Suprapubic skin (tissue), 4 donors: Measurements from ENCODE around the gene UACA. TPM values are rescaled to one million over a fixed set of nuclear protein-coding genes. Genes with fewer than 3 reads are reported as not detected.
"Not testable (repeated sequence)": the region's sequence is repeated elsewhere in the genome, so short reads cannot be mapped to it uniquely, and the experiment has no call there.

ENCODE experiments used
- DNase-seq, 2 donors: peaks; one replicate each; pipeline ENCODE4 v3.0.0-alpha.2; 2019; ENCODE audit warnings: low spot score in 2 of 2
- H3K27ac ChIP-seq: fragments of 200-600 bp; sonication (generic); one replicate; pipeline ENCODE4 v1.5.1; 2019
- H3K27me3 ChIP-seq: fragments of 200-600 bp; sonication (generic); one replicate; pipeline ENCODE4 v1.5.1; 2019
- H3K36me3 ChIP-seq: fragments of 200-600 bp; sonication (generic); one replicate; pipeline ENCODE4 v1.5.1; 2019
- H3K4me1 ChIP-seq: fragments of 200-600 bp; sonication (generic); one replicate; pipeline ENCODE4 v1.5.1; 2019
- H3K4me3 ChIP-seq: fragments of 200-600 bp; sonication (generic); one replicate; pipeline ENCODE4 v1.5.1; 2019; ENCODE audit warnings: mild to moderate bottlenecking
- H3K9me3 ChIP-seq: fragments of 200-600 bp; sonication (generic); one replicate; pipeline ENCODE4 v1.5.1; 2019
- CTCF ChIP-seq, 2 donors: fragments of 200-600 bp in 1 of 2; fragments of 450-650 bp in 1 of 2; sonication (generic) in 1 of 2; IDR thresholded peaks; one replicate each; pipeline ENCODE4 v1.5.1; 2016 to 2019; ENCODE audit warnings: antibody characterized with exemption in 2 of 2, mild to moderate bottlenecking in 1 of 2, moderate library complexity in 1 of 2
- EP300 ChIP-seq: sonication (generic); formaldehyde crosslinking; IDR thresholded peaks from one replicate; pipeline ENCODE4 v1.6.1; 2017; ENCODE audit warnings: antibody characterized with exemption
- POLR2A ChIP-seq, 2 donors: fragments of 450-650 bp; IDR thresholded peaks; one replicate each; pipeline ENCODE4 v1.6.1; 2017; ENCODE audit warnings: antibody characterized with exemption in 2 of 2, mild to moderate bottlenecking in 2 of 2, moderate library complexity in 2 of 2
- POLR2AphosphoS5 ChIP-seq, 3 donors: sonication (generic); formaldehyde crosslinking; IDR thresholded peaks; one replicate each; pipeline ENCODE4 v1.6.1; 2017; ENCODE audit warnings: antibody characterized with exemption in 3 of 3
- WGBS: methylation state at CpG from one replicate; pipeline ENCODE4 v1.1.5; 2018; 5-methylcytosine and 5-hydroxymethylcytosine counted together
- total RNA-seq, 4 donors: library from RNA; depleted of rRNA; stranded (reverse); fragments of >200 nt; gene quantifications; one replicate each; pipeline ENCODE4 v1.1.0, GENCODE V29; 2016

UACA gene
- total RNA-seq, 4 donors from 2014 or later: 23.4 to 97.8 (median 27.2) TPM

- Histone ChIP-seq H3K36me3 (no peaks in the 10 kb centered on the region), H3K27me3 (no peaks in the 10 kb centered on the region), H3K9me3 (no peaks in the 10 kb centered on the region), H3K4me1 (peaks cover 41% of the 10 kb centered on the region), H3K4me3 (no peak overlapping the region), H3K27ac (no peak overlapping the region)
- no peak for DNase-seq
- WGBS: 91% methylated on average over 8 of the region's 8 CpGs
- TF ChIP-seq EP300 (no peak), POLR2AphosphoS5 (IDR thresholded peaks at IDR 0.05) (no peak), POLR2A (IDR thresholded peaks at IDR 0.05) (no peak), CTCF (IDR thresholded peaks at IDR 0.05) (no peak)
These were observed 13.0 kb downstream of the UACA start for GRCh38 chr15:70750203-70750869.

GRCh38 chr15:70748281-70748747 is 15.0 kb downstream of the UACA start:
- H3K9me3 ChIP-seq: no peaks in the 10 kb centered on the region
- no peaks in the 10 kb centered on the region for H3K36me3 ChIP-seq
- WGBS: 12% methylated on average over 3 of the region's 3 CpGs
- peak in 1 of 2 donors; percentile 71 for DNase-seq
- no peak overlapping the region for H3K4me3 ChIP-seq
- H3K27ac ChIP-seq: no peak overlapping the region
- H3K27me3 ChIP-seq: no peaks in the 10 kb centered on the region
- peaks cover 50% of the 10 kb centered on the region for H3K4me1 ChIP-seq
- TF ChIP-seq POLR2AphosphoS5 (IDR thresholded peaks at IDR 0.05): no peak
- TF ChIP-seq POLR2A (IDR thresholded peaks at IDR 0.05): no peak
- TF ChIP-seq EP300: no peak
- no peak for TF ChIP-seq CTCF (IDR thresholded peaks at IDR 0.05)

- DNase-seq, H3K36me3 ChIP-seq, H3K4me3 ChIP-seq, H3K9me3 ChIP-seq, H3K27me3 ChIP-seq, H3K27ac ChIP-seq: not testable (repeated sequence)
- H3K4me1 ChIP-seq: peaks cover 50% of the 10 kb centered on the region
These were observed 16.8 kb downstream of the UACA start for GRCh38 chr15:70746598-70746997.

- H3K36me3 ChIP-seq: no peaks in the 10 kb centered on the region
- TF ChIP-seq CTCF (IDR thresholded peaks at IDR 0.05) (no peak), POLR2A (IDR thresholded peaks at IDR 0.05) (no peak), EP300 (no peak), POLR2AphosphoS5 (IDR thresholded peaks at IDR 0.05) (no peak)
These were observed 20.4 kb downstream of the UACA start for GRCh38 chr15:70742928-70743327.

GRCh38 chr15:70741677-70742293 is 21.6 kb downstream of the UACA start:
- no peak overlapping the region for H3K4me3 ChIP-seq
- 32% methylated on average over 2 of the region's 2 CpGs for WGBS
- DNase-seq: no peak

More at GRCh38 chr15:70742928-70743327, 20.4 kb downstream of the UACA start:
- no peak overlapping the region for H3K4me3 ChIP-seq
- H3K9me3 ChIP-seq: no peaks in the 10 kb centered on the region
- no peaks in the 10 kb centered on the region for H3K27me3 ChIP-seq
- H3K27ac ChIP-seq: peak overlapping the region; percentile 73
- peaks cover 43% of the 10 kb centered on the region for H3K4me1 ChIP-seq
- DNase-seq: no peak
- WGBS: 18% methylated on average over 3 of the region's 3 CpGs

More at GRCh38 chr15:70741677-70742293, 21.6 kb downstream of the UACA start:
- Histone ChIP-seq H3K27ac (peak overlapping the region; percentile 73), H3K27me3 (no peaks in the 10 kb centered on the region), H3K36me3 (no peaks in the 10 kb centered on the region), H3K9me3 (no peaks in the 10 kb centered on the region), H3K4me1 (peaks cover 44% of the 10 kb centered on the region)
- no peak for TF ChIP-seq EP300
- TF ChIP-seq CTCF (IDR thresholded peaks at IDR 0.05): no peak
- TF ChIP-seq POLR2A (IDR thresholded peaks at IDR 0.05): no peak
- TF ChIP-seq POLR2AphosphoS5 (IDR thresholded peaks at IDR 0.05): peak in 1 of 3 donors; percentile 6
